Hepatocyte (in vitro differentiated cells): Measurements from ENCODE around the gene XPO4.
"Not testable (repeated sequence)": the region's sequence is repeated elsewhere in the genome, so short reads cannot be mapped to it uniquely, and the experiment has no call there.

ENCODE experiments used
- CTCF ChIP-seq: fragments of 200-600 bp; sonication (generic); IDR thresholded peaks from 2 replicates; pipeline ENCODE4 v1.5.1; 2016; ENCODE audit warnings: antibody characterized with exemption, mild to moderate bottlenecking; ENCODE audit not compliant: poor library complexity
- EZH2 ChIP-seq: fragments of 200-600 bp; sonication (generic); IDR thresholded peaks from 2 replicates; pipeline ENCODE4 v1.6.1; 2016; ENCODE audit warnings: antibody characterized with exemption, mild to moderate bottlenecking, borderline replicate concordance

DNA sequence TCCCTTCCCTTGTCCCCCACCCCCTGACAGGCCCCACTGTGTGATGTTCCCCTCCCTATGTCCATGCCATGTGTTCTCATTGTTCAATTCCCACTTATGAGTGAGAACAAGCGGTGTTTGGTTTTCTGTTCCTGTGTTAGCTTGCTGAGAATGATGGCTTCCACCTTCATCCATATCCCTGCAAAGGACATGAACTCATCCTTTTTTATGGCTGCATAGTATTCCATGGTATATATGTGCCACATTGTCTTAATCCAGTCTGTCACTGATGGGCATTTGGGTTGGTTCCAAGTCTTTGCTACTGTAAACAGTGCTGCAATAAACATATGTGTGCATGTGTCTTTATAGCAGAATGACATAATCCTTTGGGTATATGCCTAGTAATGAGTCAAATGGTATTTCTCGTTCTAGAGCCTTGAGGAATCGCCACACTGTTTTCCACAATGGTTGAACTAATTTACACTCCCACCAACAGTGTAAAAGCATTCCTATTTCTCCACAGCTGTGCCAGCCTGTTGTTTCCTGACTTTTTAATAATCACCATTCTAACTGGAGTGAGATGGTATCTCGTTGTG, 158.6 kb downstream of the XPO4 start:
- TF ChIP-seq CTCF, EZH2: not testable (repeated sequence)
